Measurements from ENCODE around the gene GHR. TPM values are rescaled to one million over a fixed set of nuclear protein-coding genes. Genes with fewer than 3 reads are reported as not detected.

The GHR gene
- total RNA-seq, 1 donor from 2014 or later = 6.6 TPM

GRCh38 chr5:42461033-42461432 is 37.8 kb downstream of the GHR start:
- peaks cover 12% of the 10 kb centered on the region for H3K4me1 Mint-ChIP-seq (ENCODE audit: low read depth)
- no peaks in the 10 kb centered on the region for H3K27me3 Mint-ChIP-seq
- H3K9me3 Mint-ChIP-seq (ENCODE audit: low read depth) = peaks cover 12% of the 10 kb centered on the region
- H3K4me3 Mint-ChIP-seq (ENCODE audit: low read depth) = no peak overlapping the region
- peaks cover 8% of the 10 kb centered on the region for H3K36me3 Mint-ChIP-seq (ENCODE audit: insufficient read depth)
- no peak for TF ChIP-seq CTCF (IDR thresholded peaks at IDR 0.05; ENCODE audit: unreplicated experiment)
- no peak for DNase-seq (ENCODE audit: low spot score, unreplicated experiment)
- peak overlapping the region; percentile 43 for H3K27ac Mint-ChIP-seq

- Mint-ChIP-seq H3K4me1 (ENCODE audit: low read depth) (peaks cover 12% of the 10 kb centered on the region), H3K36me3 (ENCODE audit: insufficient read depth) (peaks cover 8% of the 10 kb centered on the region), H3K9me3 (ENCODE audit: low read depth) (peaks cover 12% of the 10 kb centered on the region), H3K27me3 (no peaks in the 10 kb centered on the region), H3K27ac (peak overlapping the region; percentile 43), H3K4me3 (ENCODE audit: low read depth) (no peak overlapping the region)
- no peak for DNase-seq (ENCODE audit: low spot score, unreplicated experiment)
- TF ChIP-seq CTCF (IDR thresholded peaks at IDR 0.05; ENCODE audit: unreplicated experiment) = no peak
These were observed 38.3 kb downstream of the GHR start for GRCh38 chr5:42461507-42461906.

GRCh38 chr5:42462083-42462482 is 38.8 kb downstream of the GHR start:
- Mint-ChIP-seq H3K4me3 (ENCODE audit: low read depth) (no peak overlapping the region), H3K36me3 (ENCODE audit: insufficient read depth) (peaks cover 8% of the 10 kb centered on the region), H3K9me3 (ENCODE audit: low read depth) (peaks cover 12% of the 10 kb centered on the region), H3K4me1 (ENCODE audit: low read depth) (peaks cover 12% of the 10 kb centered on the region), H3K27me3 (no peaks in the 10 kb centered on the region), H3K27ac (no peak overlapping the region)
- no peak for TF ChIP-seq CTCF (IDR thresholded peaks at IDR 0.05; ENCODE audit: unreplicated experiment)
- no peak for DNase-seq (ENCODE audit: low spot score, unreplicated experiment)

GRCh38 chr5:42467572-42467971 is 44.3 kb downstream of the GHR start:
- Mint-ChIP-seq H3K4me1 (ENCODE audit: low read depth) (no peaks in the 10 kb centered on the region), H3K9me3 (ENCODE audit: low read depth) (peaks cover 6% of the 10 kb centered on the region), H3K36me3 (ENCODE audit: insufficient read depth) (peaks cover 6% of the 10 kb centered on the region), H3K27me3 (no peaks in the 10 kb centered on the region), H3K4me3 (ENCODE audit: low read depth) (no peak overlapping the region), H3K27ac (no peak overlapping the region)
- no peak for TF ChIP-seq CTCF (IDR thresholded peaks at IDR 0.05; ENCODE audit: unreplicated experiment)
- no peak for DNase-seq (ENCODE audit: low spot score, unreplicated experiment)

GRCh38 chr5:42467981-42468524 is 44.8 kb downstream of the GHR start:
- TF ChIP-seq CTCF (IDR thresholded peaks at IDR 0.05; ENCODE audit: unreplicated experiment) = no peak
- no peak overlapping the region for H3K27ac Mint-ChIP-seq
- peaks cover 6% of the 10 kb centered on the region for H3K9me3 Mint-ChIP-seq (ENCODE audit: low read depth)
- H3K36me3 Mint-ChIP-seq (ENCODE audit: insufficient read depth) = peaks cover 6% of the 10 kb centered on the region
- no peak for DNase-seq (ENCODE audit: low spot score, unreplicated experiment)
- H3K4me3 Mint-ChIP-seq (ENCODE audit: low read depth) = no peak overlapping the region
- no peaks in the 10 kb centered on the region for H3K4me1 Mint-ChIP-seq (ENCODE audit: low read depth)
- no peaks in the 10 kb centered on the region for H3K27me3 Mint-ChIP-seq
